PC-3 (cell line): ENCODE measurements around the gene UBAC2.

Experiments
- CTCF ChIP-seq: fragments of 300-600 bp; sonication (generic); conservative IDR thresholded peaks from 2 replicates; pipeline ENCODE4 v1.5.1; 2017; ENCODE audit warnings: antibody characterized with exemption, low read depth, mild to moderate bottlenecking, low read length
- EZH2 ChIP-seq: fragments of 300-600 bp; sonication (generic); IDR thresholded peaks from one replicate; pipeline ENCODE4 v1.6.1; 2017; ENCODE audit warnings: antibody characterized with exemption, mild to moderate bottlenecking, low read length; ENCODE audit not compliant: unreplicated experiment
- EZH2phosphoT487 ChIP-seq: fragments of 300-600 bp; sonication (generic); IDR thresholded peaks from 2 replicates; pipeline ENCODE4 v1.6.1; 2018; ENCODE audit warnings: mild to moderate bottlenecking, antibody characterized with exemption, low read length, borderline replicate concordance

DNA sequence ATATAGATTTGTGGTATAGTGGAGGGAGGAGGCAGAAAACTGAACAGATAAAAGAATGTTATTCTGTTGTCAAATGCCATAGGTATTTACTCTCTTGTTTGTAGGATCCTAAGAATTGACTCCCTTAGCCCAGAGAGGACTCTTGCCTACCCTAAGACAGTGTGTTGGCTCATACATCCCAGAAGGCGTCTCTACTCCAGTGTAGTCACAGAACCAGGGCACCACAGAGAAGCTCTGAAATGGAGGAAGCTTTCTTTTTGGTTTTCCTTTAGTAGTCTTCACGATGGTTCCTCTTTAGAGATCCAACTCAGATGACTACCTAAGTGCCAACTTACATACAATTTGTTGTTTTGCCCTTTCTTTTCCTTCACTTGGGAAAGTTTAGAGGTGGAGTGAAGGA lies 92.5 kb downstream of the UBAC2 start:
- no peak for TF ChIP-seq CTCF
- TF ChIP-seq EZH2phosphoT487: no peak
- TF ChIP-seq EZH2: no peak
